Measurements from ENCODE around the gene HNRNPUL1. TPM values are rescaled to one million over a fixed set of nuclear protein-coding genes. Genes with fewer than 3 reads are reported as not detected.

HNRNPUL1 gene
- total RNA-seq, 1 experiment from 2014 or later, result 315 TPM

DNA sequence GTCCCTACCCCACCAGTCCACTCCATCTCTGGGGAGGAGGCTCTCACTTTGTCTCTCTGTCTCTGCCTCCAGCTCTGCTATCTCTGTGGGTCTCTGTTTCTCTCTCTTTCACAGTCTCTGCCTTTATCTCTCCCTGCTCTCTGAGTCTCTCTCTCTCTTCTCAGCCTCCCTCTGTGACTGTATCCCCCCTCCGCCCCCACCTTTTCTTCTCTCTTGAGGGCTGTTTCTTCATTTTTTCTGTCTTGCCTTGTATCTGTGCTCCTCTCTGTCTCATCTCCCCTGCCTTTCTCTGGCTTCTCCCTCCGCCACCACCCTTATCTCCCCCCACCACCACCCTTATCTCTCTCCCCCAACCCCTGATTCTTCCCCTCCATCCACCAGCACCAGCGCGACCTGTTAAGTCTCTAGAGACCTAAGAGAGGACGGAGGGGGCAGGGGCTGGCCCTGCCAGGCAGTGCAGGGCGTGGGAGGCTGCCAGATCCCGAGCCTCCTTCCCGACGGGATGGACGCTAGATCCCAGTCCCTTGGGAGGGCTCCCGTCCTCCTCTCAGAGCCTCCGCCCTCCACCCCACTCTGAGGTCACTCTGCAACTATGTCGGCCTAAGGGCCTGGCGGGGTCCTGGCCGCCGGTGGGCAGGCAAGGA is 44.1 kb upstream of the HNRNPUL1 start:
- no peak overlapping the region for H2BK20ac ChIP-seq (ENCODE audit: low read depth, low read length, poor library complexity, severe bottlenecking)
- no peak overlapping the region for H3T11ph ChIP-seq (ENCODE audit: low read length)
- H2BK5ac ChIP-seq (ENCODE audit: insufficient read length, low read length), result no peak overlapping the region
- H4K20me1 ChIP-seq (ENCODE audit: control insufficient read depth, insufficient read depth, insufficient read length), result no peaks in the 10 kb centered on the region
- H3K4ac ChIP-seq (ENCODE audit: low read depth, low read length), result no peak overlapping the region
- no peaks in the 10 kb centered on the region for H3K79me1 ChIP-seq (ENCODE audit: insufficient read depth, low read depth, low read length, poor library complexity, severe bottlenecking)
- no peak overlapping the region for H4K5ac ChIP-seq (ENCODE audit: insufficient read length, low read depth, low read length)
- H2AK5ac ChIP-seq (ENCODE audit: insufficient read length, low read length), result no peak overlapping the region
- DNase-seq, result no peak
- no peaks in the 10 kb centered on the region for H3K9me3 ChIP-seq (ENCODE audit: control insufficient read depth, low read depth, low read length)
- H3K23me2 ChIP-seq (ENCODE audit: insufficient read length, low read depth, low read length, poor library complexity, severe bottlenecking), result peaks cover 11% of the 10 kb centered on the region
- Mint-ChIP-seq H3K4me1 (peaks cover 47 to 60% of the 10 kb centered on the region in 2 experiments), H3K4me3 (peak overlapping the region; percentile 74 to 91), H3K27me3 (ENCODE audit: low read depth) (peaks cover 6% of the 10 kb centered on the region), H3K27ac (no peak overlapping the region; a peak in 1 of 7 replicates), H3K9me3 (peaks cover 0 to 2% of the 10 kb centered on the region in 2 experiments; a peak in 3 of 5 replicates), H3K36me3 (ENCODE audit: insufficient read depth in 1 of 3, low read depth in 3 of 3) (peaks cover 12 to 20% (median 13%) of the 10 kb centered on the region in 3 experiments)
- no peak overlapping the region for H4K8ac ChIP-seq (replicated peaks; ENCODE audit: insufficient read length, low read depth, low read length)
- no peaks in the 10 kb centered on the region for H3K27me3 ChIP-seq (ENCODE audit: insufficient read depth, low read length)
- H4K91ac ChIP-seq (ENCODE audit: insufficient read length, low read depth, low read length), result no peak overlapping the region
- TF ChIP-seq CTCF (conservative IDR thresholded peaks at IDR 0.05), result no peak
- no peak overlapping the region; the same call in 1 of the 2 replicates for H3K14ac ChIP-seq (ENCODE audit: insufficient read depth, low read length)
- H3K56ac ChIP-seq (ENCODE audit: insufficient read length, low read depth, low read length), result no peak overlapping the region
- H3K4me2 ChIP-seq (ENCODE audit: insufficient read depth, insufficient read length, low read length), result peak overlapping the region; percentile 81
- no CpG with 5 or more reads among the region's 16 CpGs for WGBS (ENCODE audit: extremely low coverage, insufficient read length, low lambda C conversion rate)
- H2BK12ac ChIP-seq (ENCODE audit: insufficient read length, low read depth, low read length), result no peak overlapping the region
- no peak overlapping the region for H2BK15ac ChIP-seq (ENCODE audit: low read depth, low read length)
- H3K23ac ChIP-seq (ENCODE audit: insufficient read length, low read depth, low read length), result no peak overlapping the region
- H3K18ac ChIP-seq (ENCODE audit: insufficient read length, low read depth, low read length), result no peak overlapping the region
- H3K79me2 ChIP-seq (ENCODE audit: insufficient read depth, low read length), result no peaks in the 10 kb centered on the region
- H3K27ac ChIP-seq (ENCODE audit: insufficient read length, low read depth, low read length), result no peak overlapping the region
- H3K9ac ChIP-seq (ENCODE audit: extremely low read depth, insufficient read length, low read length), result peak overlapping the region; percentile 41
- no peak overlapping the region for H2BK120ac ChIP-seq (ENCODE audit: low read depth, low read length, poor library complexity, severe bottlenecking)
- H3K4me1 ChIP-seq (ENCODE audit: insufficient read depth, low read length), result no peaks in the 10 kb centered on the region; the same call in 1 of the 2 replicates
- no peak overlapping the region for H2AFZ ChIP-seq (ENCODE audit: low read length)

Data from H9 (cell line).